T47D (cell line): ENCODE measurements around the gene CDH13.
A peak's percentile ranks its signal among the peaks of the same experiment; 100 is the strongest.

Source experiments
- DNase-seq, 2 experiments: peaks; one replicate each; pipeline versions ENCODE4 v3.0.0 to v3.0.0-alpha.2; 2011 to 2012; ENCODE audit warnings: low read depth in 1 of 2, low spot score in 1 of 2
- JUND ChIP-seq: IDR thresholded peaks from 2 replicates; pipeline ENCODE4 v1.6.1; 2012; ENCODE audit warnings: low read depth
- in situ Hi-C: cut with HindIII; loops from 2 replicates; pipeline ENCODE4 v1.10.0; 2016; ENCODE audit warnings: low sequenced_read_pairs, low pct_unique_long_range_greater_than_20kb

CDH13 gene

GRCh38 chr16:83520596-83520995, 893.8 kb downstream of the CDH13 start:
- DNase-seq, result no peak
- in situ Hi-C loops, result no loop called here
- no peak for TF ChIP-seq JUND

GRCh38 chr16:83530293-83530692, 903.5 kb downstream of the CDH13 start:
- no peak for TF ChIP-seq JUND
- in situ Hi-C loops, result no loop called here
- DNase-seq, result no peak

GRCh38 chr16:83532634-83533033, 905.9 kb downstream of the CDH13 start:
- peak in 1 of 2 experiments; percentile 13 for DNase-seq
- in situ Hi-C loops, result no loop called here

GRCh38 chr16:83533193-83533592, 906.4 kb downstream of the CDH13 start:
- in situ Hi-C loops, result no loop called here
- TF ChIP-seq JUND, result no peak
- no peak for DNase-seq

More at GRCh38 chr16:83532634-83533033, 905.9 kb downstream of the CDH13 start:
- no peak for TF ChIP-seq JUND

GRCh38 chr16:83538707-83539106, 911.9 kb downstream of the CDH13 start:
- in situ Hi-C loops, result no loop called here
- TF ChIP-seq JUND, result no peak
- DNase-seq, result no peak

GRCh38 chr16:83539736-83540490, 913.1 kb downstream of the CDH13 start:
- in situ Hi-C loops, result no loop called here
- DNase-seq, result no peak
- no peak for TF ChIP-seq JUND

GRCh38 chr16:83541231-83541630, 914.5 kb downstream of the CDH13 start:
- in situ Hi-C loops, result no loop called here
- TF ChIP-seq JUND, result no peak
- no peak for DNase-seq

- in situ Hi-C loops, result no loop called here
- TF ChIP-seq JUND, result no peak
- no peak for DNase-seq
These were observed 915.7 kb downstream of the CDH13 start for GRCh38 chr16:83542491-83542890.

- TF ChIP-seq JUND, result no peak
- in situ Hi-C loops, result no loop called here
- no peak for DNase-seq
These were observed 922.8 kb downstream of the CDH13 start for GRCh38 chr16:83549316-83550182.

GRCh38 chr16:83550183-83550569, 923.4 kb downstream of the CDH13 start:
- no peak for DNase-seq
- in situ Hi-C loops, result no loop called here
- no peak for TF ChIP-seq JUND

GRCh38 chr16:83552228-83552627, 925.5 kb downstream of the CDH13 start:
- in situ Hi-C loops, result no loop called here
- TF ChIP-seq JUND, result no peak
- no peak for DNase-seq

GRCh38 chr16:83552930-83553329, 926.2 kb downstream of the CDH13 start:
- TF ChIP-seq JUND, result no peak
- in situ Hi-C loops, result no loop called here
- no peak for DNase-seq

GRCh38 chr16:83554096-83554495, 927.3 kb downstream of the CDH13 start:
- no peak for DNase-seq
- TF ChIP-seq JUND, result no peak
- in situ Hi-C loops, result no loop called here
